GM21576 (cell line): ENCODE measurements around the gene ZBED4.
"Not testable (repeated sequence)": the region's sequence is repeated elsewhere in the genome, so short reads cannot be mapped to it uniquely, and the experiment has no call there.

Experiments
- ATAC-seq: cut with Tn5 transposase; IDR thresholded peaks from one replicate; pipeline ENCODE4 v1.9.1; 2021; ENCODE audit warnings: mild to moderate bottlenecking, moderate library complexity; ENCODE audit not compliant: unreplicated experiment

The ZBED4 gene

GRCh38 chr22:49852898-49853894, at the start of gene ZBED4:
ZBED4 (plus strand) TSS chr22:49853844; CDS start chr22:49883663, 29,819 bp downstream.
- peak; percentile 61 for ATAC-seq

- ATAC-seq: no peak
Observed at GRCh38 chr22:49807129-49807528, 46.5 kb upstream of the ZBED4 start.

GRCh38 chr22:49807780-49808708, 45.6 kb upstream of the ZBED4 start:
- ATAC-seq: no peak

- no peak for ATAC-seq
Observed at GRCh38 chr22:49810363-49811019, 43.2 kb upstream of the ZBED4 start.

GRCh38 chr22:49811020-49811791, 42.4 kb upstream of the ZBED4 start:
- no peak for ATAC-seq

GRCh38 chr22:49812838-49813237, 40.8 kb upstream of the ZBED4 start:
- no peak for ATAC-seq

- ATAC-seq: no peak
Observed at GRCh38 chr22:49814164-49814686, 39.4 kb upstream of the ZBED4 start.

GRCh38 chr22:49814856-49815255, 38.8 kb upstream of the ZBED4 start:
- ATAC-seq: no peak

GRCh38 chr22:49815641-49816091, 38.0 kb upstream of the ZBED4 start:
- ATAC-seq: no peak

GRCh38 chr22:49817359-49817758, 36.3 kb upstream of the ZBED4 start:
- ATAC-seq: no peak

- no peak for ATAC-seq
Observed at GRCh38 chr22:49820984-49821383, 32.7 kb upstream of the ZBED4 start.

GRCh38 chr22:49821741-49822140, 31.9 kb upstream of the ZBED4 start:
- not testable (repeated sequence) for ATAC-seq

GRCh38 chr22:49823289-49824045, 30.2 kb upstream of the ZBED4 start:
- ATAC-seq: no peak

- no peak for ATAC-seq
Observed at GRCh38 chr22:49824185-49824925, 29.3 kb upstream of the ZBED4 start.

- ATAC-seq: no peak
Observed at GRCh38 chr22:49824936-49825335, 28.7 kb upstream of the ZBED4 start.

GRCh38 chr22:49825436-49825835, 28.2 kb upstream of the ZBED4 start:
- no peak for ATAC-seq

GRCh38 chr22:49825944-49826602, 27.6 kb upstream of the ZBED4 start:
- no peak for ATAC-seq
